Loucy (cell line): ENCODE data around the gene EMILIN3.
A peak's percentile ranks its signal among the peaks of the same experiment; 100 is the strongest.

Experiments used
- H2AFZ ChIP-seq: fragments of 200-600 bp; sonication (generic); 2 replicates; pipeline ENCODE4 v1.6.0; 2016; ENCODE audit warnings: antibody characterized with exemption, mild to moderate bottlenecking, low read length, moderate library complexity
- H3F3A ChIP-seq: fragments of 200-600 bp; 2 replicates; pipeline ENCODE4 v1.6.0; 2016; ENCODE audit warnings: antibody characterized with exemption, low read depth, mild to moderate bottlenecking
- H3K27me3 ChIP-seq: fragments of 200-600 bp; sonication (generic); 2 replicates; pipeline ENCODE4 v1.6.1; 2014; ENCODE audit warnings: low read length, mild to moderate bottlenecking; ENCODE audit not compliant: insufficient read depth, poor library complexity, severe bottlenecking
- H3K36me3 ChIP-seq: fragments of 200-600 bp; sonication (generic); 2 replicates; pipeline ENCODE4 v1.6.1; 2016; ENCODE audit warnings: low read length; ENCODE audit not compliant: insufficient read depth
- H3K4me1 ChIP-seq: fragments of 200-600 bp; sonication (generic); 2 replicates; pipeline ENCODE4 v1.5.1; 2014; ENCODE audit warnings: low read length, mild to moderate bottlenecking; ENCODE audit not compliant: insufficient read depth, poor library complexity, severe bottlenecking
- H3K4me2 ChIP-seq: fragments of 200-600 bp; sonication (generic); 2 replicates; pipeline ENCODE4 v1.6.0; 2014; ENCODE audit warnings: antibody characterized with exemption, low read length, low read depth, mild to moderate bottlenecking; ENCODE audit not compliant: poor library complexity, severe bottlenecking
- H3K4me3 ChIP-seq: fragments of 200-600 bp; sonication (generic); 2 replicates; pipeline ENCODE4 v1.5.1; 2014; ENCODE audit warnings: low read length, mild to moderate bottlenecking, mixed read lengths; ENCODE audit not compliant: poor library complexity, severe bottlenecking
- H3K79me2 ChIP-seq: fragments of 200-600 bp; sonication (generic); 2 replicates; pipeline ENCODE4 v1.6.1; 2014; ENCODE audit warnings: low read length; ENCODE audit not compliant: insufficient read depth
- H3K9ac ChIP-seq: fragments of 200-600 bp; sonication (generic); 2 replicates; pipeline ENCODE4 v1.6.0; 2014; ENCODE audit warnings: mild to moderate bottlenecking, low read depth, low read length, moderate library complexity; ENCODE audit not compliant: poor library complexity, severe bottlenecking
- H3K9me2 ChIP-seq: fragments of 200-600 bp; sonication (generic); replicated peaks from 2 replicates; pipeline ENCODE4 v1.6.1; 2016; ENCODE audit warnings: low read depth, low read length, mixed read lengths
- H3K9me3 ChIP-seq: fragments of 200-600 bp; sonication (generic); 2 replicates; pipeline ENCODE4 v1.6.1; 2014; ENCODE audit warnings: mild to moderate bottlenecking, antibody characterized with exemption, low read length, low read depth; ENCODE audit not compliant: insufficient read depth
- H4K20me1 ChIP-seq: fragments of 200-600 bp; sonication (generic); 2 replicates; pipeline ENCODE4 v1.6.0; 2014; ENCODE audit warnings: antibody characterized with exemption, low read length, mild to moderate bottlenecking; ENCODE audit not compliant: insufficient read depth, poor library complexity, severe bottlenecking
- CTCF ChIP-seq: fragments of 200-600 bp; sonication (generic); conservative IDR thresholded peaks from 2 replicates; pipeline ENCODE4 v1.5.1; 2014; ENCODE audit warnings: mild to moderate bottlenecking, antibody characterized with exemption, low read length
- EZH2phosphoT487 ChIP-seq: fragments of 200-600 bp; IDR thresholded peaks from 2 replicates; pipeline ENCODE4 v1.6.1; 2018; ENCODE audit warnings: antibody characterized with exemption, mild to moderate bottlenecking, moderate library complexity, borderline replicate concordance

Gene EMILIN3

GRCh38 chr20:41408156-41408794 lies 41.7 kb upstream of the EMILIN3 start:
- Histone ChIP-seq H3F3A (peaks cover 15% of the 10 kb centered on the region), H3K4me2 (peak overlapping the region; percentile 82), H3K9ac (peak overlapping the region; percentile 63), H3K79me2 (no peaks in the 10 kb centered on the region), H4K20me1 (no peaks in the 10 kb centered on the region), H3K4me3 (peak overlapping the region; percentile 65), H3K27me3 (no peaks in the 10 kb centered on the region), H3K9me3 (no peaks in the 10 kb centered on the region), H3K9me2 (no peaks in the 10 kb centered on the region), H2AFZ (no peak overlapping the region), H3K36me3 (peaks cover 61% of the 10 kb centered on the region), H3K4me1 (peaks cover 56% of the 10 kb centered on the region)
- TF ChIP-seq EZH2phosphoT487: no peak

- Histone ChIP-seq H3K4me3 (peak overlapping the region; percentile 65), H3K9ac (peak overlapping the region; percentile 63), H3K79me2 (no peaks in the 10 kb centered on the region), H3K36me3 (peaks cover 58% of the 10 kb centered on the region), H3K4me1 (peaks cover 56% of the 10 kb centered on the region), H3K4me2 (peak overlapping the region; percentile 82), H3K9me2 (no peaks in the 10 kb centered on the region), H2AFZ (no peak overlapping the region), H3K27me3 (no peaks in the 10 kb centered on the region), H3K9me3 (no peaks in the 10 kb centered on the region), H4K20me1 (no peaks in the 10 kb centered on the region), H3F3A (peaks cover 15% of the 10 kb centered on the region)
- no peak for TF ChIP-seq EZH2phosphoT487
- no peak for TF ChIP-seq CTCF
These were observed 41.0 kb upstream of the EMILIN3 start for GRCh38 chr20:41407607-41408006.

GRCh38 chr20:41406896-41407444 lies 40.4 kb upstream of the EMILIN3 start:
- Histone ChIP-seq H3K9me2 (no peaks in the 10 kb centered on the region), H3K36me3 (peaks cover 52% of the 10 kb centered on the region), H3K4me2 (peak overlapping the region; percentile 82), H3F3A (peaks cover 15% of the 10 kb centered on the region), H3K27me3 (no peaks in the 10 kb centered on the region), H2AFZ (no peak overlapping the region), H3K4me1 (peaks cover 55% of the 10 kb centered on the region), H4K20me1 (no peaks in the 10 kb centered on the region), H3K4me3 (peak overlapping the region; percentile 65), H3K9ac (peak overlapping the region; percentile 63), H3K79me2 (no peaks in the 10 kb centered on the region), H3K9me3 (no peaks in the 10 kb centered on the region)
- TF ChIP-seq EZH2phosphoT487 (no peak), CTCF (no peak)

GRCh38 chr20:41406353-41406752 lies 39.7 kb upstream of the EMILIN3 start:
- Histone ChIP-seq H3K36me3 (peaks cover 48% of the 10 kb centered on the region), H3K4me2 (no peak overlapping the region), H4K20me1 (no peaks in the 10 kb centered on the region), H3K79me2 (no peaks in the 10 kb centered on the region), H3F3A (peaks cover 15% of the 10 kb centered on the region), H3K9ac (peak overlapping the region; percentile 63), H3K27me3 (no peaks in the 10 kb centered on the region), H3K4me3 (no peak overlapping the region), H2AFZ (no peak overlapping the region), H3K9me3 (no peaks in the 10 kb centered on the region), H3K9me2 (no peaks in the 10 kb centered on the region), H3K4me1 (peaks cover 49% of the 10 kb centered on the region)
- no peak for TF ChIP-seq CTCF
- no peak for TF ChIP-seq EZH2phosphoT487
